ENCODE results near the gene FXYD6.

GRCh38 chr11:117898059-117898458 lies 21.6 kb upstream of the FXYD6 start:
- TF ChIP-seq CTCF (conservative IDR thresholded peaks at IDR 0.05; ENCODE audit: low read length) (no peak), EZH2phosphoT487 (IDR thresholded peaks at IDR 0.05; ENCODE audit: borderline replicate concordance, low read depth, low read length) (no peak)

Data from OCI-LY7 (cell line).